Measurements from ENCODE around the gene RAD21L1.

Gene RAD21L1

GRCh38 chr20:1183153-1183552 is 42.7 kb upstream of the RAD21L1 start:
- ChIA-PET POLR2A (no interaction called here), CTCF (interaction anchor here (0.7 kb wide), 1 partner anchor 781 kb away, joined by 3 read pairs; no protein-coding TSS in a partner anchor)
- DNase-seq (ENCODE audit: extremely low spot score): no peak
- TF ChIP-seq ARNT (IDR thresholded peaks at IDR 0.05): no peak
- TF ChIP-seq NFRKB (IDR thresholded peaks at IDR 0.05): no peak
- no peak for TF ChIP-seq ZNF384 (IDR thresholded peaks at IDR 0.05)
- TF ChIP-seq, protein P1, sequence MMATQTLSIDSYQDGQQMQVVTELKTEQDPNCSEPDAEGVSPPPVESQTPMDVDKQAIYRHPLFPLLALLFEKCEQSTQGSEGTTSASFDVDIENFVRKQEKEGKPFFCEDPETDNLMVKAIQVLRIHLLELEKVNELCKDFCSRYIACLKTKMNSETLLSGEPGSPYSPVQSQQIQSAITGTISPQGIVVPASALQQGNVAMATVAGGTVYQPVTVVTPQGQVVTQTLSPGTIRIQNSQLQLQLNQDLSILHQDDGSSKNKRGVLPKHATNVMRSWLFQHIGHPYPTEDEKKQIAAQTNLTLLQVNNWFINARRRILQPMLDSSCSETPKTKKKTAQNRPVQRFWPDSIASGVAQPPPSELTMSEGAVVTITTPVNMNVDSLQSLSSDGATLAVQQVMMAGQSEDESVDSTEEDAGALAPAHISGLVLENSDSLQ (IDR thresholded peaks at IDR 0.05): no peak
- TF ChIP-seq TARDBP (IDR thresholded peaks at IDR 0.05): no peak
- no peak for TF ChIP-seq FOXA1 (IDR thresholded peaks at IDR 0.05)
- no peak for TF ChIP-seq HDGF (IDR thresholded peaks at IDR 0.05; ENCODE audit: borderline replicate concordance)

GRCh38 chr20:1184260-1184637 is 41.6 kb upstream of the RAD21L1 start:
- POLR2A ChIA-PET: no interaction called here
- DNase-seq (ENCODE audit: extremely low spot score): no peak
- no peak for TF ChIP-seq HDGF (IDR thresholded peaks at IDR 0.05; ENCODE audit: borderline replicate concordance)
- no peak for TF ChIP-seq ZNF384 (IDR thresholded peaks at IDR 0.05)
- no peak for TF ChIP-seq FOXA1 (IDR thresholded peaks at IDR 0.05)
- no peak for TF ChIP-seq L3MBTL2 (conservative IDR thresholded peaks at IDR 0.05)
- TF ChIP-seq FOXM1 (IDR thresholded peaks at IDR 0.05; ENCODE audit: borderline replicate concordance): no peak
- TF ChIP-seq ELF4 (IDR thresholded peaks at IDR 0.05): no peak
- no peak for TF ChIP-seq NFRKB (IDR thresholded peaks at IDR 0.05)
- TF ChIP-seq SUZ12 (IDR thresholded peaks at IDR 0.05): no peak
- no peak for TF ChIP-seq LEF1 (IDR thresholded peaks at IDR 0.05; ENCODE audit: borderline replicate concordance)
- no peak for TF ChIP-seq ARNT (IDR thresholded peaks at IDR 0.05)
- no peak for TF ChIP-seq SP1 (IDR thresholded peaks at IDR 0.05)
- TF ChIP-seq CTBP1 (IDR thresholded peaks at IDR 0.05; ENCODE audit: borderline replicate concordance): no peak
- no peak for TF ChIP-seq FOXK2 (IDR thresholded peaks at IDR 0.05)
- CTCF ChIA-PET: no interaction called here

DNA sequence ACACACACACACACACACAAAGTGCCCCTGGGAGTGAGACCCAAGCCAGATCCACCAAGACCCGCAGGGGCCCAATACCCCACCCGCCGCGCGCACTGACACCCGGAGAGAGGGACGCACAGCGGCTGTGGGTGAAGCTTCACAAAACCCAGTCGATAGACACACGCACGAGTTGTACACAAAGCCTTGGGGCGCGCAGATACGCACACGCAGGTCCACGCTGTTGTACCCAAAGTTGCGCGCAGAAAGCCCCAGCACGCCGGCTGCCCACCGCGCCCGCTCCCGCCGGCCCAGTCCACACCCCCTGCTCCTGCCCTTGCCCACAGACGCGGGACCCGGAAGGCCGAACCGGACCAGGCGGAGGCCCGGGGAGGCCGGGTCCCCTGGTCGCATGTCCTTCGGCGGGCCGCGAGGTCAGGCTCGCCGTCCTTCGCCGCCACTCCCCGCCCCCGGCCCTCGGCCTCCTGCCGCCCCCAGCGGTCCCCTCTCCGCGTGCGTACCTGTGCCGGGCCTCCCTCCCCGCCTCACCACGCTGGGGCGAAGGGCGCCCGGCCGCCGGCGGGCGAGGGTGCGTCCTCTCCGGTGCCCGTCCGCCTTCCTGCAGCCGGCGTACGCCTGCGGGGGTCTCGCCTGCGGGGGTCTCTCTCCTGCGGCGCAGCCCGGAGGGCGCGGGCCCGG is 41.1 kb upstream of the RAD21L1 start, which contains the start of gene TMEM74B:
TMEM74B (minus strand) TSS at position 344 of the 678 bp plus-strand sequence. CDS start 1,180 bp downstream, outside the sequence.
- TF ChIP-seq ELF4 (IDR thresholded peaks at IDR 0.05): no peak
- no peak for TF ChIP-seq SP1 (IDR thresholded peaks at IDR 0.05)
- no peak for TF ChIP-seq FOXA1 (IDR thresholded peaks at IDR 0.05)
- TF ChIP-seq L3MBTL2 (conservative IDR thresholded peaks at IDR 0.05): no peak
- TF ChIP-seq SUZ12 (IDR thresholded peaks at IDR 0.05): no peak
- no peak for TF ChIP-seq CTBP1 (IDR thresholded peaks at IDR 0.05; ENCODE audit: borderline replicate concordance)
- TF ChIP-seq NFRKB (IDR thresholded peaks at IDR 0.05): no peak
- TF ChIP-seq BHLHE40 (IDR thresholded peaks at IDR 0.05; ENCODE audit: borderline replicate concordance): no peak
- no peak for TF ChIP-seq LEF1 (IDR thresholded peaks at IDR 0.05; ENCODE audit: borderline replicate concordance)
- TF ChIP-seq TARDBP (IDR thresholded peaks at IDR 0.05): no peak
- no peak for TF ChIP-seq ZNF384 (IDR thresholded peaks at IDR 0.05)
- TF ChIP-seq ARNT (IDR thresholded peaks at IDR 0.05): no peak
- no peak for DNase-seq (ENCODE audit: extremely low spot score)
- CTCF ChIA-PET: no interaction called here
- POLR2A ChIA-PET: interaction anchor here (0.7 kb wide), 1 partner anchor 33 kb away, joined by 3 read pairs; no protein-coding TSS in a partner anchor

DNA sequence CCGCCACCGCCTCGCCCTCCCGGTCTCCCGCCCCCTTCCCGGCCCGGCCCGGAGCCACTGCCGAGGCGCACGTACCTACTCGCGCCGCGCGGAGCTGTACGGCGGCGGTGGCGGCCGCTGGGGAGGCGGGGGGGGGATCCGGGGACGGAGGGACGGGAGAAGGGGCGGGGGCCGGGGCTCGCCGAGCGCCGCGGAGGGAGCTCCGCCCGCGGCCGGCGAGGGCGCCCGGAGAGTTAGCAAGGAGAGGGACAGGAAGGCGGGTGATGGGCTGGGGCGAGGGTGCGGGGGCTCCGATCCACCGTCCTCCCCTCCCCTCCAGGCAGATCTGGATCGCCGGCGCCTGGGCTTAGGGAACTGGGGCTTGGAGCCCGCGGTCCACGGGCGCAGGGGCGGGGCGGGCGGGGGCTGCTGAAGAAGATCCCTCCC is 40.5 kb upstream of the RAD21L1 start:
- ChIA-PET CTCF (no interaction called here), POLR2A (interaction anchor here (0.7 kb wide), 1 partner anchor 33 kb away, joined by 3 read pairs; no protein-coding TSS in a partner anchor)
- TF ChIP-seq TARDBP (IDR thresholded peaks at IDR 0.05) (no peak), NFRKB (IDR thresholded peaks at IDR 0.05) (no peak)
- DNase-seq (ENCODE audit: extremely low spot score): peak; percentile 45

DNA sequence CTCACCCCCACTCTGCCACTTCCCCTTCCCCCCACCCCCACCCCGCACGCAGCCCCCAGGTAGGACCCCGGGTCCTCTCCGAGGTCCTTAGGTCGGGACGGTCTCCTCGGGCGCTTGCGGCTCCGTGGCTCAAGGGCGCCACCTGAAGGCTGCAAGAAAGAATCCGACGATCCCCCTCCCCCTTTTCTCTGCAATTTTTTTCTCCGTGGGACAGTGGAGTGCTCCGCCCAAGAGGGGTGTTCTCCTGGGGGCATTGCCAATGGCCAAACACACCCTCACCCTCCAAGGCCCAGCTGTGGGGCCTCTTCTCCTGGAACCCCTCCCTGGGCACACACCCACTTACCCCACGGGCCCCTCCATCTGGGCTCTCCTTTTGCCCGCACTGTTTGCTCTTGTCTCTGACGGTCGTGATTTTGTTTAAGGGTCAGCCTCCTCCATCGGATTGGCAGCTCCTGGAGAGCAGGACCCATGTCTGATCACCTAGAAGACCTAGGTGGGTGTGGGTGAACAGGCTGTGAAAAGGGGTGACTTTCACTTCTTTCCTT is 40.0 kb upstream of the RAD21L1 start:
- DNase-seq (ENCODE audit: extremely low spot score): peak; percentile 81
- CTCF ChIA-PET: no interaction called here
- TF ChIP-seq HDGF (IDR thresholded peaks at IDR 0.05; ENCODE audit: borderline replicate concordance) (no peak), SUZ12 (IDR thresholded peaks at IDR 0.05) (no peak), CTBP1 (IDR thresholded peaks at IDR 0.05; ENCODE audit: borderline replicate concordance) (no peak), ZNF384 (IDR thresholded peaks at IDR 0.05) (no peak; the same call in 1 of the 2 replicates), FOXM1 (IDR thresholded peaks at IDR 0.05; ENCODE audit: borderline replicate concordance) (peak; percentile 47; the same call in 1 of the 2 replicates)
- POLR2A ChIA-PET: interaction anchor here (0.7 kb wide), 1 partner anchor 34 kb away, joined by 3 read pairs; no protein-coding TSS in a partner anchor

- CTCF ChIA-PET: no interaction called here
Measured at GRCh38 chr20:1186367-1186991, 39.4 kb upstream of the RAD21L1 start.

More at GRCh38 chr20:1186367-1186991, 39.4 kb upstream of the RAD21L1 start:
- TF ChIP-seq SP1 (IDR thresholded peaks at IDR 0.05) (no peak), SUZ12 (IDR thresholded peaks at IDR 0.05) (no peak), LEF1 (IDR thresholded peaks at IDR 0.05; ENCODE audit: borderline replicate concordance) (no peak), HDGF (IDR thresholded peaks at IDR 0.05; ENCODE audit: borderline replicate concordance) (no peak), L3MBTL2 (conservative IDR thresholded peaks at IDR 0.05) (no peak), ZNF384 (IDR thresholded peaks at IDR 0.05) (no peak), NFRKB (IDR thresholded peaks at IDR 0.05) (no peak), CTBP1 (IDR thresholded peaks at IDR 0.05; ENCODE audit: borderline replicate concordance) (no peak), BHLHE40 (IDR thresholded peaks at IDR 0.05; ENCODE audit: borderline replicate concordance) (no peak), ELF4 (IDR thresholded peaks at IDR 0.05) (no peak), FOXA1 (IDR thresholded peaks at IDR 0.05) (no peak), TARDBP (IDR thresholded peaks at IDR 0.05) (no peak)
- no peak for DNase-seq (ENCODE audit: extremely low spot score)
- POLR2A ChIA-PET: interaction anchor here (0.9 kb wide), 1 partner anchor 27 kb away, joined by 3 read pairs; no protein-coding TSS in a partner anchor
